GM19397 (cell line): ENCODE measurements around the gene S100A6.

Source experiments
- ATAC-seq: cut with Tn5 transposase; IDR thresholded peaks from one replicate; pipeline ENCODE4 v1.9.1; 2021; ENCODE audit warnings: mild to moderate bottlenecking, moderate library complexity; ENCODE audit not compliant: unreplicated experiment

Gene S100A6

GRCh38 chr1:153507926-153508583, 27.7 kb downstream of the S100A6 start:
- no peak for ATAC-seq

- ATAC-seq = no peak
Observed at GRCh38 chr1:153506831-153507413, 28.9 kb downstream of the S100A6 start.

GRCh38 chr1:153506386-153506785, 29.4 kb downstream of the S100A6 start:
- no peak for ATAC-seq

GRCh38 chr1:153505576-153505975, 30.2 kb downstream of the S100A6 start:
- ATAC-seq = no peak

- no peak for ATAC-seq
Observed at GRCh38 chr1:153503766-153504165, 32.0 kb downstream of the S100A6 start.

GRCh38 chr1:153498746-153499145, 37.0 kb downstream of the S100A6 start:
- ATAC-seq = no peak

GRCh38 chr1:153495536-153495935, 40.3 kb downstream of the S100A6 start:
- no peak for ATAC-seq

GRCh38 chr1:153494976-153495535, 40.7 kb downstream of the S100A6 start:
- no peak for ATAC-seq

- ATAC-seq = no peak
Observed at GRCh38 chr1:153493343-153493960, 42.3 kb downstream of the S100A6 start.

- ATAC-seq = no peak
Observed at GRCh38 chr1:153490272-153491051, 45.3 kb downstream of the S100A6 start.

- ATAC-seq = no peak
Observed at GRCh38 chr1:153488731-153489130, 47.1 kb downstream of the S100A6 start.

- ATAC-seq = no peak
Observed at GRCh38 chr1:153487707-153488106, 48.1 kb downstream of the S100A6 start.

- no peak for ATAC-seq
Observed at GRCh38 chr1:153485863-153486262, 49.9 kb downstream of the S100A6 start.
